HEK293 (cell line): ENCODE data around the gene AQP1.

Experiments
- KLF1 ChIP-seq: fragments of 450-650 bp; formaldehyde crosslinking; IDR thresholded peaks from 2 replicates; pipeline ENCODE4 v1.5.1; 2016; ENCODE audit warnings: missing biosample characterization, missing genetic modification characterization
- KLF7 ChIP-seq: fragments of 450-650 bp; formaldehyde crosslinking; IDR thresholded peaks from 2 replicates; pipeline ENCODE4 v1.5.1; 2016; ENCODE audit warnings: missing biosample characterization, missing genetic modification characterization, borderline replicate concordance
- SP3 ChIP-seq: fragments of 450-650 bp; formaldehyde crosslinking; IDR thresholded peaks from 2 replicates; pipeline ENCODE4 v1.5.1; 2016; ENCODE audit warnings: missing biosample characterization, missing genetic modification characterization
- ZFP37 ChIP-seq: fragments of 450-650 bp; formaldehyde crosslinking; IDR thresholded peaks from 2 replicates; pipeline ENCODE4 v1.5.1; 2016; ENCODE audit warnings: missing biosample characterization, missing genetic modification characterization
- ZNF121 ChIP-seq: fragments of 450-650 bp; formaldehyde crosslinking; IDR thresholded peaks from 2 replicates; pipeline ENCODE4 v1.5.1; 2016; ENCODE audit warnings: missing biosample characterization, missing genetic modification characterization
- ZNF175 ChIP-seq: fragments of 450-650 bp; formaldehyde crosslinking; IDR thresholded peaks from 2 replicates; pipeline ENCODE4 v1.5.1; 2016; ENCODE audit warnings: missing biosample characterization, missing genetic modification characterization
- ZNF37A ChIP-seq: fragments of 450-650 bp; IDR thresholded peaks from 2 replicates; pipeline ENCODE4 v1.5.1; 2018; ENCODE audit warnings: missing biosample characterization, missing genetic modification characterization
- ZNF558 ChIP-seq: fragments of 450-650 bp; formaldehyde crosslinking; IDR thresholded peaks from 2 replicates; pipeline ENCODE4 v1.5.1; 2016; ENCODE audit warnings: missing biosample characterization, missing genetic modification characterization
- ZNF777 ChIP-seq: fragments of 450-650 bp; formaldehyde crosslinking; IDR thresholded peaks from 2 replicates; pipeline ENCODE4 v1.5.1; 2017; ENCODE audit warnings: missing biosample characterization, missing genetic modification characterization, borderline replicate concordance
- TF ChIP-seq, protein P1 (sequence below): fragments of 450-650 bp; formaldehyde crosslinking; IDR thresholded peaks from 2 replicates; pipeline ENCODE4 v1.5.1; 2016; ENCODE audit warnings: missing biosample characterization, missing genetic modification characterization
- TF ChIP-seq, protein P2 (sequence below): fragments of 450-650 bp; formaldehyde crosslinking; IDR thresholded peaks from 2 replicates; pipeline ENCODE4 v1.5.1; 2016; ENCODE audit warnings: missing biosample characterization, missing genetic modification characterization
- TF ChIP-seq, protein P3 (sequence below): fragments of 450-650 bp; formaldehyde crosslinking; optimal IDR thresholded peaks from 2 replicates; pipeline ENCODE3; 2016; ENCODE audit warnings: missing biosample characterization, mild to moderate bottlenecking, missing genetic modification characterization

DNA sequence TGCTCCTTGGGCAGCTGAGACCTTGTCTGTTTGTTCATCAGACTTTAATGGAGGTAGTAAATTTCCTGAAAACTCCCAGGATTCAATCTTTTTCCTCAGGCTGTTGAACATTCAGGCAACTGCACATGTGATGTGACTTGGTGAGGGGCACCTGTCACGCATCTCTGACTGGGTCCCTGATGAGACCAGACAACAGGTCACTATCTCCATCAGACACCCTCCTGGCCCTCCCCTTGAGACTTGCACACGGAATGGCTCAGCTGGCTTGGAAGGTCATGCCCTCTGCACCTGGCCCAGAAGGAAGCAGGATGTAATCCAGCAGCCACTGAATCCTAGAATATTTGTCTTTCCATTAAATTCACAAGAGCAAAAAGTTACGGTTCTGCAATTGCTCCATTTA lies 15.9 kb downstream of the AQP1 start:
- TF ChIP-seq, protein P1, sequence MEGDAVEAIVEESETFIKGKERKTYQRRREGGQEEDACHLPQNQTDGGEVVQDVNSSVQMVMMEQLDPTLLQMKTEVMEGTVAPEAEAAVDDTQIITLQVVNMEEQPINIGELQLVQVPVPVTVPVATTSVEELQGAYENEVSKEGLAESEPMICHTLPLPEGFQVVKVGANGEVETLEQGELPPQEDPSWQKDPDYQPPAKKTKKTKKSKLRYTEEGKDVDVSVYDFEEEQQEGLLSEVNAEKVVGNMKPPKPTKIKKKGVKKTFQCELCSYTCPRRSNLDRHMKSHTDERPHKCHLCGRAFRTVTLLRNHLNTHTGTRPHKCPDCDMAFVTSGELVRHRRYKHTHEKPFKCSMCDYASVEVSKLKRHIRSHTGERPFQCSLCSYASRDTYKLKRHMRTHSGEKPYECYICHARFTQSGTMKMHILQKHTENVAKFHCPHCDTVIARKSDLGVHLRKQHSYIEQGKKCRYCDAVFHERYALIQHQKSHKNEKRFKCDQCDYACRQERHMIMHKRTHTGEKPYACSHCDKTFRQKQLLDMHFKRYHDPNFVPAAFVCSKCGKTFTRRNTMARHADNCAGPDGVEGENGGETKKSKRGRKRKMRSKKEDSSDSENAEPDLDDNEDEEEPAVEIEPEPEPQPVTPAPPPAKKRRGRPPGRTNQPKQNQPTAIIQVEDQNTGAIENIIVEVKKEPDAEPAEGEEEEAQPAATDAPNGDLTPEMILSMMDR: no peak
- TF ChIP-seq SP3 (tag by site-specific recombination) (no peak), ZNF37A (tag by site-specific recombination) (no peak), ZNF777 (tag by site-specific recombination) (no peak), KLF1 (no peak), ZFP37 (tag by site-specific recombination) (no peak), ZNF175 (tag by site-specific recombination) (no peak), KLF7 (tag by site-specific recombination) (no peak), ZNF558 (no peak), ZNF121 (no peak)
- TF ChIP-seq, protein P2, sequence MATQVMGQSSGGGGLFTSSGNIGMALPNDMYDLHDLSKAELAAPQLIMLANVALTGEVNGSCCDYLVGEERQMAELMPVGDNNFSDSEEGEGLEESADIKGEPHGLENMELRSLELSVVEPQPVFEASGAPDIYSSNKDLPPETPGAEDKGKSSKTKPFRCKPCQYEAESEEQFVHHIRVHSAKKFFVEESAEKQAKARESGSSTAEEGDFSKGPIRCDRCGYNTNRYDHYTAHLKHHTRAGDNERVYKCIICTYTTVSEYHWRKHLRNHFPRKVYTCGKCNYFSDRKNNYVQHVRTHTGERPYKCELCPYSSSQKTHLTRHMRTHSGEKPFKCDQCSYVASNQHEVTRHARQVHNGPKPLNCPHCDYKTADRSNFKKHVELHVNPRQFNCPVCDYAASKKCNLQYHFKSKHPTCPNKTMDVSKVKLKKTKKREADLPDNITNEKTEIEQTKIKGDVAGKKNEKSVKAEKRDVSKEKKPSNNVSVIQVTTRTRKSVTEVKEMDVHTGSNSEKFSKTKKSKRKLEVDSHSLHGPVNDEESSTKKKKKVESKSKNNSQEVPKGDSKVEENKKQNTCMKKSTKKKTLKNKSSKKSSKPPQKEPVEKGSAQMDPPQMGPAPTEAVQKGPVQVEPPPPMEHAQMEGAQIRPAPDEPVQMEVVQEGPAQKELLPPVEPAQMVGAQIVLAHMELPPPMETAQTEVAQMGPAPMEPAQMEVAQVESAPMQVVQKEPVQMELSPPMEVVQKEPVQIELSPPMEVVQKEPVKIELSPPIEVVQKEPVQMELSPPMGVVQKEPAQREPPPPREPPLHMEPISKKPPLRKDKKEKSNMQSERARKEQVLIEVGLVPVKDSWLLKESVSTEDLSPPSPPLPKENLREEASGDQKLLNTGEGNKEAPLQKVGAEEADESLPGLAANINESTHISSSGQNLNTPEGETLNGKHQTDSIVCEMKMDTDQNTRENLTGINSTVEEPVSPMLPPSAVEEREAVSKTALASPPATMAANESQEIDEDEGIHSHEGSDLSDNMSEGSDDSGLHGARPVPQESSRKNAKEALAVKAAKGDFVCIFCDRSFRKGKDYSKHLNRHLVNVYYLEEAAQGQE (tag by site-specific recombination): no peak
- TF ChIP-seq, protein P3, sequence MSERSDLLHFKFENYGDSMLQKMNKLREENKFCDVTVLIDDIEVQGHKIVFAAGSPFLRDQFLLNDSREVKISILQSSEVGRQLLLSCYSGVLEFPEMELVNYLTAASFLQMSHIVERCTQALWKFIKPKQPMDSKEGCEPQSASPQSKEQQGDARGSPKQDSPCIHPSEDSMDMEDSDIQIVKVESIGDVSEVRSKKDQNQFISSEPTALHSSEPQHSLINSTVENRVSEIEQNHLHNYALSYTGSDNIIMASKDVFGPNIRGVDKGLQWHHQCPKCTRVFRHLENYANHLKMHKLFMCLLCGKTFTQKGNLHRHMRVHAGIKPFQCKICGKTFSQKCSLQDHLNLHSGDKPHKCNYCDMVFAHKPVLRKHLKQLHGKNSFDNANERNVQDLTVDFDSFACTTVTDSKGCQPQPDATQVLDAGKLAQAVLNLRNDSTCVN: no peak
